OCI-M1 (cell line): ENCODE data around the gene P2RY11.

ENCODE experiments used
- DNase-seq: peaks from one replicate; lab custom pipeline; 2025; lab: John Stamatoyannopoulos, UW

P2RY11 gene, protein sequence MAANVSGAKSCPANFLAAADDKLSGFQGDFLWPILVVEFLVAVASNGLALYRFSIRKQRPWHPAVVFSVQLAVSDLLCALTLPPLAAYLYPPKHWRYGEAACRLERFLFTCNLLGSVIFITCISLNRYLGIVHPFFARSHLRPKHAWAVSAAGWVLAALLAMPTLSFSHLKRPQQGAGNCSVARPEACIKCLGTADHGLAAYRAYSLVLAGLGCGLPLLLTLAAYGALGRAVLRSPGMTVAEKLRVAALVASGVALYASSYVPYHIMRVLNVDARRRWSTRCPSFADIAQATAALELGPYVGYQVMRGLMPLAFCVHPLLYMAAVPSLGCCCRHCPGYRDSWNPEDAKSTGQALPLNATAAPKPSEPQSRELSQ

DNA sequence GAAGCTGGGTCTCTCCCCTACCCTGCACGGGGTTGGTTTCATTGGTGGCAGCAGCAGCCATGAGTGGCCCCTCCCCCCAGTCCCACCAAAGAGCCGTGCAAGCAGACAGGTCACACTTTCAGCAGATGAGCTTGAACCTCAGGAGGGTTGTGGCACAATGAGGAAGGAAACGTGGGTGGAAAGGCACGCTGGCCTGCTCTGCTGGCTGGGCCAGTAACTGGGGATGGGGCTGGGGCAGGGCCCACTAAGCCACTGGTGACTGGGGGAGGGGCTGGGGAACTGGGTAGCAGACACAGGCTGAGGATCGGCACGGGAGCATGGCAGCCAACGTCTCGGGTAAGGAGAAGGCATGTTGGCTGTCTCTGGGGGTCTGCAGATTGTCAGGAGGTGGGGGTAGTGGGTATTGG is at the start of gene P2RY11:
TSS of gene P2RY11 (plus strand) at position 289 of the 407 bp plus-strand sequence. CDS start at position 318, 29 bp downstream.
- DNase-seq = no peak

DNA sequence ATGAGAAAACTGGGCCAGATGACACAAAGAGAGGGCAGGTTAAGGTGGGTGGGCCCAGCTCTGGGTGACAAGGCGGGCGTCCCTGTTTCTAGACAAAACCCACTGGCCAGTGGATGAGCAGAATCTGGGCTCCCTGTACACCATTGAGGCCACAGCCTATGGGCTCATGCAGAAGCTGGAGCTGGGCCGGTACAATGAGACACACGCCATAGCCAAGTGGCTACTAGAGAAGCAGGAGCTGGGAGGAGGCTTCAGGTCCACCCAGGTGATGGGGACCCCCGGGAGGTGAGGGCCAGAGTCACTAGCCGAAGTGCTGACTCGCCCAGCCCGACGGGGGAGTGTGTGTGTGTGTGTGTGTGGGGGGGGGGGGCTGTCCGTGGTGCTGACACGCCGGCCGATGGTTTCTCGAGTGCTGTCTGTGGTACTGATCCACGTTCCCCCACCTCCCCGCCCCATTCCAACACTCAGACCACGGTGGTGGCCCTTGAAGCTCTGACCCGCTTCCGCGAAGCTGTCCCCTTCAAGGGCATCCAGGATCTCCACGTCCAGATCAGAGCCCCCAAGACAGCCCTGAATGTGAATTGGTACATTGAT is 49.7 kb upstream of the P2RY11 start:
- peak; percentile 30 for DNase-seq

DNA sequence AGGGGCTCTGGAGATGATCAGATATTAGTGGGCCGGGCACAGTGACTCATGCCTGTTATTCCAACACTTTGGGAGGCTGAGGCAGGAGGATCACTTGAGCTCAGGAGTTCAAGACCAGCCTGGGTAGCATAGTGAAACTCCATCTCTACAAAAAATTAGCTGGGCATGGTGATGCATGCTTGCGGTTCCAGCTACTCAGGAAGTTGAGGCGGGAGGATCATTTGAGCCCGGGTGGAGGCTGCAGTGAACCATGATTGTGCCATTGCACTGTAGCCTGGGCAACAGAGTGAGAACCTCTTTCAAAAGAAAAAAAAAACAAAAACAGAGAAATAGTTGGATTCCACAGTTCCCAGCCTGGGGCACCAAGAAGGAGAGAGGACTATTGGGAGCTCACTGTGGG is 43.3 kb upstream of the P2RY11 start:
- DNase-seq = no peak

DNA sequence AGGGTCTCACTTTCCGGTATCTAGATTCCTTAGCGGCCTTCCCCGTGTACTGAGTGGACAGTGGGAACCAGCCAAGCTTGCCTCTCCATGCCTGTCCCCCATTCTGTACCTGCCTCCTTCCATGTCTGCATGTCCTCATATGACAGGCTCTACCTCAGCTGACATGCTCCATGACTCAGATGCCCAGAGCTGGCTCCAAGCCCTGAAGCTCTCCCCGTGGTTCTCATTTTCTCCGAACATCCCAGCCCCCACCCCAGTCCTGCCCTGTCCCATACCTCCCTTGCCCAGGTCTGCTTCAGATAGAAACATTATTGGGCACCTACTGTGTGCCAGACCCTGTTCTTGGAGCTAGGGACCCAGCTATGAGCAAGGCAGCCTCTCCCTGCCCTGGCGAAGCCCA is 42.4 kb upstream of the P2RY11 start:
- DNase-seq = no peak

DNA sequence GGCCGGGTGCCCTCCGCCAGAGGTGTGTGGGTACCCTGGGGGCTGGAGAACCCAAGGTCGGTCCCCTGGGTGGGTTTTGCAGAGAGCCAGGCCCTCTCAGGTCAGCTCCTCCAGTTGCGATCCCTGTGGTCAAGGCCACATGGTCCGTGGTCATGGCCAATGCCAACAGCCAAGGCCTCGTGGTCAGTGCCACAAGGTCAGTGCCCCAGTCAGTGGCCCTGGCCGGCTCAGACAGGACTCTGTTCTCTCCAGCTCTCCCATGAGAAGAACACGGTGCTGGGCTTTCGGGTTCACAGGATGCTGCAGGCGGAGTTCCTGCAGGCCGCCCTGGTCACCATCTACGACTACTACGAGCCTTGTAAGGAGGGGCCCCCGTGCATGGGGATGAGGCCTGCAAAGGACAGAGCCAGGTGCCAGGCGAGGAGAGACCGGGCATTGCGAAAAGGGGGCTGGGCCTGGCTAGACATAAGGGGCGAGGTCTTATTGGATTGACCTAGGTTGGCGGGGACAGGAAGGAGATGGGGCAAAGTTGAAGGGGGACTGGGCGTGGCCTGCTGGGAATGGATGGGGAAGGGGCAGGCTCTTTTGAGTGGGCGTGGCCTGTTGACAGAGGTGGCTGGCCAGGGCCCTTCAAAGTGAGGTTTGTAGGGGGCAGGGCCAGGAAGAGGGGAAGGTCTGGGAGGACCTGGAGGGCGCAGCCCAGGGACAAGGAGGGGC is 40.6 kb upstream of the P2RY11 start:
- no peak for DNase-seq

DNA sequence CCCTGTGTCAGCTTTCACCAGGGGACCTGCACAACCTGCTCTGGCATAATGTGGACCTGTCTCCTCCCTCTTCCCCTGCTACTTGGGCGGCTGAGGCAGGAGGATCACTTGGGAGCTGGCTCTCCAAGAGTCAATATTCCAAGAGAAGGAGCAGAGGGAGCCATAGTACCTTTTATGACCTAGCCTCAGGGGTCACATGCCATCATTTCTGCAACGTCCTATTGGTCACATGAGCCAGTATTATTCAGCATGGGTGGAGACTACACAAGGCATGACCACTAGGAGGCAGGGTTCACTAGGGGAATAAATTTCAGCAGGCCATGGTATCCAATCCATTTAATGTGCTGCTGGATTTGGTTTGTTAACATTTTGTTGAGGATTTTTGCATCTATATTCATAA is 37.3 kb upstream of the P2RY11 start:
- peak; percentile 70 for DNase-seq

DNA sequence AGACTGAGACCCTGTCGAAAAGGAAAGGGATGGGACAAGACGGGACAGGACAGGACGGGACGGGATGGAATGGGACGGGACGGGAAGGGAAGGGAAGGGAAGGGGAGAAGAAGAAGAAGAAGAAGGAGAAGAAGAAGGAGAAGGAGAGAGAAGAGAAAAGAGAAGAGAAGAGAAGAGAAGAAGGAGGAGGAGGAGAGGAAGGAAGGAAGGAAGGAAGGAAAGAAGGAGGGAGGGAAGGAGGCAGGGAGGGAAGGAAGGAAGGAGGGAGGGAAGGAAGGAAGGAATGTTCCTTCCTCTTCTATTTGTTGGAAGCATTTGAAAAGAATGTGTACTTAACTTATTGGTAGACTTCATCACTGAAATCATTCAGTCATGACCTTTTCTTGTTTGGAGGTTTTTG is 35.0 kb upstream of the P2RY11 start:
- DNase-seq = no peak

DNA sequence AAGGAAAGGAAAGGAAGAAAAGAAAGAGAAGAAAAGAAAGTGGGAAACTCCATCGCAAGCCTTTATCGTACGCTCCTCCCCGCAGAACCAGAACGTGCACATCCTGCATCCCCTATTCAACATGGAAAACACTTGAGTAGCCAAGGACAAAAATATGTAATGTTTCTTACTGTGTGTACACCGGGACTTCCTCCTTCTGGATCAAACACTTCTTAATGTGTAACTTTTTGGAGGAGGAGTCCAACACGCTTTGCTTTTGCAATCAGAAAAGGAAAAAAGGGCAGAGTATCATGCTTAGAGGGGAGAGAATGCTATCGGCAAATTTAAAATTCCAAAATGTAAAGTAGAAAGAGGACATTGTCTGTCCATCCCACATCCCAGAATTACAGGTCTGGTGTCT is 33.2 kb upstream of the P2RY11 start:
- DNase-seq = no peak

DNA sequence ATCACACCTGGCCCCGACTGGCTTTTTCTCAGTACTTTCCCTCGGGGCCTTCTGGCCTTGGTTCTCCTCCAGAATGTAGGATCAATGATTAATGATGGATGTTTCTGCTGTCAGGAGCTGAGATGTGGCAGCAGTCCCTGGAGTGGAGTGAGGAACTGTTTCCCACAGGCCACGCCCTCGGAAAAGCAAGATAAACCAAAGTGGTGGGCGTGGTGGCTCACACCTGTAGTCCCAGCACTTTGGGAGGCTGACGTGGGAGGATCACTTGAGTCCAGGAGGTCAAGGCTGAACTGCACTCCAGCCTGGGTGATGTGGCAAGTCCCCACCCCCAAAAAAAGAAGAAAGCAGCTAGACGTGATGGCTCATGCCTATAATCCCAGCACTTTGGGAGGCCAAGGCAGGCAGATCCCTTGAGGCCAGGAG is 32.5 kb upstream of the P2RY11 start:
- DNase-seq = no peak

DNA sequence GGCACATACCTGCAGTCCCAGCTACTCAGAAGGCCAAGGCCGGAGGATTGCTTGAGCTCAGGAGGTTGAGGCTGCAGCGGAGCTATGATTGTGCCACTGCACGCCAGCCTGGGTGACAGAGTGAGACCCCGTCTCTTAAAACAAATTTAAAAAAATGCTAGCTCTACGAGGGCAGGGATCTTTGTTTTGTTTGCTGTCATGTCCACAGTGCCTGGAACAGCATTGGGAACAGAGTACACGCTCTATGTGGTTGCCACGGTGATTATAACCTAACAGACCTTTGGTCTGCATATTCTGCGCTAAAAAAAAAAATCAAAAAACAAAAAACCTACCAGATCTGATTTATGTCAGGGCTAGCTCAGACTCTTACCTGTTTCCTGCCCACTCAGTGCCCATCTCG is 27.6 kb upstream of the P2RY11 start:
- DNase-seq = no peak

DNA sequence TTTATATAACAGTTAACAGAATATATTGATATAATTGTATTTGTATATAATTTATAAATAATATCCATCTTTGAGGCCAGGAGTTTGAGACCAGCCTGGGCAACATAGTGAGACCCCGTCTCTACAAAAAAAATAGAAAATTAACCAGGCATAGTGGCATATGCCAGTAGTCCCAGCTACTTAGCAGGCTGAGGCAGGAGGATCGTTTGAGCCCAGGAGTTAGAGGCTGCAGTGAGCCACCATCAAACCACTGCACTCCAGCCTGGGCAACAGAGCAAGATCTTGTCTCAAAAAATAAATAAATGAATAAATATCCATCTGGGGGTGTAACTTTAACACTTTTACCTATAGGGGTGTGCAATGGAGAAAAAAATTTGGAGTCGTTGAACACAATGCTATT is 26.7 kb upstream of the P2RY11 start:
- DNase-seq = no peak

DNA sequence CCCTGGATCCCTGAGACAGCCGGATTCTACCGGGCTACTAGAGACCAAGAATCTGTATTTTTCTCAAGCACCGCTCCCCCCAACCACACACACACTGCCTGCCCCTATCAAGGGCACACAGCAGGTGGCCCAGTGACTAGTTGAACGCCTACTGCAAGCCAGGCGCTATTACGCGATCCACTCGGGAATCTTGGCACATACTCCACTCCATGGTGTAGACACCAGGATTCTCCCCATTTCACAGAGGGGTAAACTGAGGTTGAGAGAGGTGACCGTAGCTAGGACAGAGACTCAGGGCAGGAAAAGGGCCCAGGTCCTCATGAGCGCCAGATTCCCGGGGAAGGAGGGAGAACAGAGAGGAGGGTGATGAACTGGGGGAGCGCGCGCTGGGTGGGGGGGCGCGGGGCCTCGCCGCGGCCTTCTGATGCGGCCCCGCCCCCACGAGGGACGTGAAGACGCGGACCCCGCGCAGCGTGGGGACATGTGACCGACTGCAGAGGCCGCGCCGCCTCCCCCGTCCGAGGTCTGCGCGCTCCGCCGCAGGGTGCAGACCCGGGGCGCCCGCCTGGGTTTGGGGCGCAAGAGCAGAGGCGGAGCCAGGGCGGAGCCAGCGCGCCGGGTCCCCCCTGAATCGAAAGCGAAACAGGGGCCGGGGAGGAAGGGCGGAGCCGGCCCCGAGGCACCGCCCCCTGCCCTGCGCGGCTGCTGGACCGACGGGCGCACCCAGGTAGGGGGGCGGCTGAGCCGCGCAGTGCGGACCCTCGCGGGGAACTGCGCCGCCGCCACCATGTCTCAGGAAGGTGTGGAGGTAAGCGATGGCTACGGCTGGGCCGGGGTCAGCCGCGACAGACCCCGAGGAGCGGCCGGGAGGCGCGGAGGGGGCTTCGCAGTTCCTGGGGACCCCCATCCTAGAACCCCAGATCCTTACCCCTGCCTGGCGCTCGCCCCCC is 25.6 kb upstream of the P2RY11 start, which contains the start of gene SHFL:
TSS of gene SHFL (plus strand) at position 677 of the 950 bp plus-strand sequence. CDS start at position 788, 111 bp downstream.
- DNase-seq = peak; percentile 90

DNA sequence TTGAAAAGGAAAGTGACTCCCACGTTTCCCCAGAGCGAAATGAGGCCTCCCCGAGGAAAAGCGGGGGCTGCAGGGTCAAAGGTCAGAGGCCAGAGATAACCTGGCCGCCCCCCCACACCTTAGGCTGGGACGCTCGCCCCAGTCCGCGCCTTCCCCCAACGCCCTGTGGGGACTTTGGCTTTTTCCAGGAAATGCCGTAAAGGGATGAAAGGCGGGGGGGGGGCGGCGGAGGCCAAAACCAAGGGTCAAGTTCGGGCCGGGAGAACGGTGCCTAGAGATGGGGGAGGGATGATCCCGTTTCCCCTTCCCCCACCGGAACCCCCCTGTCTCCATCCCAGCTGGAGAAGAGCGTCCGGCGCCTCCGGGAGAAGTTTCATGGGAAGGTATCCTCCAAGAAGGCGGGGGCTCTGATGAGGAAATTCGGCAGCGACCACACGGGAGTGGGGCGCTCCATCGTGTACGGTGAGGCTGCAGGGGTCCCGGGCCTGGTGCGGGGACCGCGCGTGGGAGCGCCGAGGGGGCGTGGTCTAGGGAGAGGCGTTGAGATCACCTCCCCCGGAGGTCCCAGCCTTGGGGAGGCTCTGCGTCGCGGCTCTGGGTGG is 24.8 kb upstream of the P2RY11 start:
- DNase-seq = no peak

DNA sequence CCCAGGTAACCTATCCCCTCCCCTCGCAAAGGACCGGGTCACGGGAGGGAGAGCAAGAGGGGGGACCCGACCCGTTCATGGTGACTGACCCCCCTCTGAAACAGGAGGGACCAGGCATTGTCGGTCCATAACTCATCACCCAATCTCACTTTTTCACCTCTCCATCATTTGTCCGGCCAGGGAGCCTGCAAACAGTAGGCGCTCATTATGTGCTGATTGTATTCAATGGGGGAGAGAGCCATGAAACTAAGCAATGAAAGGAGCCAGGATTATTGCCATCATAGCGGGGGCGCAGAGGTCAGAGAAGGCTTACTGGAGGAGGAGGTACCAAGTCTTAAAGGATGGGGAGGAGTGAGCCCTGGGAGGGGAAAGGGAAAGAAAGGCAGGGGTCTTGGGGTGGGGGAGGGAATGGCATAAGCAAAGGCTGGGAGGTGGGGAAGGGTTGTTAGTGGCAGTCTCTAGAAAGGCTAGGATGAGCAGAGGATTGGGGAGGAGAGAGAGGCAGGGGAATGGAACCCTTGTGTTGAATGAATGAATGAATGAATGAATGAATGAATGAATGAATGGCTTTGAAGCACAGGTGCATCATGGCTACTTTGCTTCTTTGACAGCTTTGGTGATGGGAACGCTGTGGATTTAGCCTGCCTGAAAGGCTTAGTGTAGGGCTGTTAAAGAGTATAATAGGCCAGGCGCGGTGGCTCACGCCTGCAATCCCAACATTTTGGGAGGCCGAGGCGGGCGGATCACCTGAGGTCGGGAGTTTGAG is 24.0 kb upstream of the P2RY11 start:
- no peak for DNase-seq

DNA sequence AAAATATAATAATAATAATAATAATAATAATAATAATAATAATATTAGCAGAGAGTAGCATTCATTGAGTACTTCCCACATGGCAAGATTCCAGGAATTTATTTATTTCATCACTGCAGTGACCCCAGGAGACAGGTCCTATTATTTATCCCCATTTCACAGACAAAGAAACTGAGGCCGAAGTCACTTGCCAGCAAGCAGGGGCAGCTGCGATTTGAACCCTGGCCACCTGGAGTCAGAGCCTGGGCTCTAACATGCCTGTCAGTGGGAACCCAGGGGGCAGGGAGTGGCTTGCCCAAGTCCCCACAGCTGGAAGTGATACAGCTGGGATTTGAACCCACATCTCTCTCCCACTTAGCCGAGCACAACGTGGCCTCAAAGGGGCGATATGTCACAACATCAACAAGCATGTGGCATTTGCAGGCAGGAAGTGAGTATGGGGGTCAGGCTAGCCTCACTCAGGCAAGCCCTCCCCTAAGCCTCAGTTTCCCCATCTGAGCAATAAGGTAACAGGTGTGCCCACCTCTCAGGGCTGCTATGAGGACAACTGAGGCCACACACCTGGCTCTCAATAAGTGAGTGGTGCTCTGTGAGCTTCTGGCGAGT is 22.4 kb upstream of the P2RY11 start:
- DNase-seq = no peak

DNA sequence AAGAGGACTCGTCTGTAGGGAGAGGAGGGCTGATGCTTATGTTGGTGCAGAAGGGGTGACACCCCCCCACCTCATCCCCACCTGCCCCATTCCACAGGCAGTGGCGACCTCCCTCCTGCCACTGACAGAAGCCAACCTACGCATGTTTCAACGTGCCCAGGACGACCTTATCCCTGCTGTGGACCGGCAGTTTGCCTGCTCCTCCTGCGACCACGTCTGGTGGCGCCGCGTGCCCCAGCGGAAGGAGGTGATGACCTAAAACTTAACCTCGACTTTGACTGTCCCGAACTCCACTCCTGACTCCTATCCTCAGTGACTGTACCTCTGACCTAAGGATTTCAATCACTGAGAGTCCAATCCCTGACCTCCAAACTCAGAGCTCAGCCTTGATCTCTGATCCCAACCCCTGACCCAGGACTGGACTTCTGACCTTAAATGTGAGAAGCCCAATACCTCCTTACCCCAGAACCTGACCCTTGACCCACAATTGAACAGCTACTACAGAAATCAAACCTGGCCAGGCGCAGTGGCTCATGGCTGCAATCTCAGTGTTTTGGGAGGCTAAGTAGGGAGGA is 21.6 kb upstream of the P2RY11 start:
- no peak for DNase-seq

DNA sequence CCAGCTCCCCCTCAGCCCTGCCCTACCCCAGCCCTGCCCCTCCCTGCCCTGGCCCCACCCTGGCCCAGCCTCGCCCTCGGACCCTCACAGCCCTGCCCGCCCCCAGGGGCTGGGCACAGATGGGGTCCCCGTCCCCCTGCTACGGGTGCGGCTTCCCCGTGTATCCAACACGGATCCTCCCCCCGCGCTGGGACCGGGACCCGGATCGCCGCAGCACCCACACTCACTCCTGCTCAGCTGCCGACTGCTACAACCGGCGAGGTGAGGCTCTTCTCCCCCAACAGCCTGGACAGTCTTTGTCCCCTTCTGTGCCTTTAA is 20.2 kb upstream of the P2RY11 start:
- no peak for DNase-seq

DNA sequence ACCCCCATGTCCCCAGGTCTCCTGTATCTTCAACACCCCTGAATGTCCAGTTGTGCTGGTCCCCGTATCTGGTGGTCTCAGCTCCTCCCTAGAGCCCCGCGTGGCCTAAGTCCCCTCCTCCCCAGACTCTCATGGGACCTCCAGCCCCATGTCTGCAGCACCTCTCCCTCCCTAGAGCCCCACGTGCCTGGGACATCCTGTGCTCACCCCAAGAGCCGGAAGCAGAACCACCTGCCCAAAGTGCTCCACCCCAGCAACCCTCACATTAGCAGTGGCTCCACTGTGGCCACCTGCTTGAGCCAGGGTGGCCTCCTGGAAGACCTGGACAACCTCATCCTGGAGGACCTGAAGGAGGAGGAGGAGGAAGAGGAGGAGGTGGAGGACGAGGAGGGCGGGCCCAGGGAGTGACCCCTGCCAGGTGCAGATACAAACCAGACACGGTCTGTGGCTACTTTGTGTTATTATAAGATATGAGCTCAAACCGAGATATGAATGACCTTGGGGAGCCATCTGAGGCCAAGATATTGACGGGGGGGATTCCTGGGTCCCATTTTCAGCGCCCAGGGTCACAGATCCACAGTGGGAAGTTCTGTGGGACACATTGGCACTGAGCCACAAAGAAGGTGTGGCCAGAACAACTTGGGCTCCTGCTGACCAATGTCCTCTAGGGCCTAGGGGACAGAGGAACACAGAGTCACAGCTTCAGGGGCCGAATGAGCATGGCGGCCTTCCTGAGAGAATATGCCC is 19.4 kb upstream of the P2RY11 start:
- DNase-seq = no peak

DNA sequence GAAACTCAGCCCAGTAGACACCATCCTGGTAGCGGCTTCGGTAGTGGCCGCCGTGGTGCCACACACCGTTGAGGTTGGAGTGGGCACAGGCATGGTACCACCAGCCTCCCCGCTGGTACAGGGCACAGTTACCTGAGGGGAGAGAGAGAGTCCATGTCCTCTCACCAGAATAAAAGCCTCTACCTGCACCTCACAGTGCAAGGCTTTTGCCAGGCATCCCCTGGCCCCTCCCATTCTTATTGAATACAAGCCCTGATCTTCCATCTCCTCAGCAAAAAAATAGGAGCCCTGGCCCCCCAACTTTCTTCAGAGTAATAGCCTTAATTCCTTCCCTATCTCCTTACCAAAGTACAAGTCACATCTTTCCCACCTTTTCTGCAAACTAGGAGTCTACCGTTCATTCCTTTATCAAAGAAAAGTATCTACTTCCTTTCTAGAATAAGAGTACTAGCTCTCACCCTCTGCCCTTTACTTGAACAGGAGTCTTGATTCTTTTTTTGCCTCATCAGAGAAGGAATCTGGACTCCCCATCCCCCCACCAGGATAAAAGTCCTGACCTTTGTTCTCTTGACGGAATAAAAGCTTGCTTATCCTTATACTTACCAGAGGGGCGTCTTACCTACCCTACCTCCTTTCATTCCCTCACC is 18.7 kb upstream of the P2RY11 start:
- no peak for DNase-seq
